ENCODE data around the gene HNRNPF.
A peak's percentile ranks its signal among the peaks of the same experiment; 100 is the strongest.

GRCh38 chr10:43420369-43421200, 11.6 kb upstream of the HNRNPF start:
- TF ChIP-seq POLR2A (IDR thresholded peaks at IDR 0.05), result peak; percentile 84 to 91
- TF ChIP-seq CTCF (IDR thresholded peaks at IDR 0.05), result peak in 3 of 6 experiments; percentile 13 to 17 (median 15)

Data from Peyer's patch (tissue), 4 donors.